T-helper 2 cell treated with Interferon-gamma antibody and Interleukin-4, amounts not matched to agents 5 μg/mL and 100 μg/mL, for 36 hours (primary cell): ENCODE measurements around the gene ZSCAN21.

Source experiments
- DNase-seq: peaks from one replicate; pipeline ENCODE4 v3.0.0; 2021; ENCODE audit warnings: low spot score
- H3K27ac Mint-ChIP-seq: one replicate; pipeline ENCODE4 v1.8.0; 2021; ENCODE audit warnings: mild to moderate bottlenecking, mixed read lengths
- H3K27me3 Mint-ChIP-seq: one replicate; pipeline ENCODE4 v1.8.0; 2021; ENCODE audit warnings: low read depth, mixed read lengths
- H3K36me3 Mint-ChIP-seq: one replicate; pipeline ENCODE4 v1.8.0; 2021; ENCODE audit warnings: low read depth, mixed read lengths
- H3K4me1 Mint-ChIP-seq: one replicate; pipeline ENCODE4 v1.8.0; 2021; ENCODE audit warnings: low read depth, mixed read lengths
- H3K4me3 Mint-ChIP-seq: one replicate; pipeline ENCODE4 v1.8.0; 2022; ENCODE audit warnings: mild to moderate bottlenecking, moderate library complexity, mixed read lengths
- H3K9me3 Mint-ChIP-seq: one replicate; pipeline ENCODE4 v1.8.0; 2021; ENCODE audit warnings: mixed read lengths

The ZSCAN21 gene

DNA sequence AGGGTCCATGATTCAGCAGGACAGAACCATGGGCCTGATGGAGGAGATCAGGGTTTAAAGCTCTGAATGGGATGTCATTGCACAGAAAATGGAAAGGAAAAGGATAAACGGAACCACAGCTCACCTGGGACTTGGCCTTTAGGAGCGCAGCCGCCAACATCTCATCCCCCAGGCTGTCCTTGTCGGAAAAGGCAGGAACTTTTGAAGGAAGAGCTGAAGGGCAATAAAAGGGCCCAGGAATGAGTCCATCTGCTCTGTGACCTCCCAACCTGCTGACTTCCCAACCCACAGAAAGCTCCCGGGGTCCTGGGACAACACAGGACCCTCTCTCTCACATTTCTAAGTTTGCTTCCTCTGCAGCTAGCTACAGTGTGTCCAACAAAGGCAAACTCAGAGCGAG, 25.8 kb downstream of the ZSCAN21 start:
- Mint-ChIP-seq H3K27ac (no peak overlapping the region), H3K4me3 (no peak overlapping the region)

GRCh38 chr7:100077205-100077604, 27.6 kb downstream of the ZSCAN21 start:
- peaks cover 70% of the 10 kb centered on the region for H3K36me3 Mint-ChIP-seq
- H3K27ac Mint-ChIP-seq, result no peak overlapping the region
- DNase-seq, result no peak
- no peak overlapping the region for H3K4me3 Mint-ChIP-seq
- H3K9me3 Mint-ChIP-seq, result peaks cover 22% of the 10 kb centered on the region
- peaks cover 25% of the 10 kb centered on the region for H3K4me1 Mint-ChIP-seq
- no peaks in the 10 kb centered on the region for H3K27me3 Mint-ChIP-seq

More for the DNA sequence above, 25.8 kb downstream of the ZSCAN21 start:
- DNase-seq, result no peak
- Mint-ChIP-seq H3K9me3 (peaks cover 40% of the 10 kb centered on the region), H3K27me3 (no peaks in the 10 kb centered on the region), H3K36me3 (peaks cover 83% of the 10 kb centered on the region), H3K4me1 (peaks cover 17% of the 10 kb centered on the region)

GRCh38 chr7:100079024-100079560, 29.5 kb downstream of the ZSCAN21 start:
- no peak overlapping the region for H3K27ac Mint-ChIP-seq
- H3K9me3 Mint-ChIP-seq, result peaks cover 15% of the 10 kb centered on the region
- H3K36me3 Mint-ChIP-seq, result peaks cover 53% of the 10 kb centered on the region
- no peaks in the 10 kb centered on the region for H3K27me3 Mint-ChIP-seq
- peaks cover 33% of the 10 kb centered on the region for H3K4me1 Mint-ChIP-seq
- no peak for DNase-seq
- H3K4me3 Mint-ChIP-seq, result peak overlapping the region; percentile 34

GRCh38 chr7:100080907-100081534, 31.4 kb downstream of the ZSCAN21 start:
- peaks cover 5% of the 10 kb centered on the region for H3K9me3 Mint-ChIP-seq
- peak overlapping the region; percentile 91 for H3K4me3 Mint-ChIP-seq
- H3K27me3 Mint-ChIP-seq, result peaks cover 4% of the 10 kb centered on the region
- H3K4me1 Mint-ChIP-seq, result peaks cover 31% of the 10 kb centered on the region
- H3K27ac Mint-ChIP-seq, result peak overlapping the region; percentile 77
- no peak for DNase-seq
- peaks cover 33% of the 10 kb centered on the region for H3K36me3 Mint-ChIP-seq

DNA sequence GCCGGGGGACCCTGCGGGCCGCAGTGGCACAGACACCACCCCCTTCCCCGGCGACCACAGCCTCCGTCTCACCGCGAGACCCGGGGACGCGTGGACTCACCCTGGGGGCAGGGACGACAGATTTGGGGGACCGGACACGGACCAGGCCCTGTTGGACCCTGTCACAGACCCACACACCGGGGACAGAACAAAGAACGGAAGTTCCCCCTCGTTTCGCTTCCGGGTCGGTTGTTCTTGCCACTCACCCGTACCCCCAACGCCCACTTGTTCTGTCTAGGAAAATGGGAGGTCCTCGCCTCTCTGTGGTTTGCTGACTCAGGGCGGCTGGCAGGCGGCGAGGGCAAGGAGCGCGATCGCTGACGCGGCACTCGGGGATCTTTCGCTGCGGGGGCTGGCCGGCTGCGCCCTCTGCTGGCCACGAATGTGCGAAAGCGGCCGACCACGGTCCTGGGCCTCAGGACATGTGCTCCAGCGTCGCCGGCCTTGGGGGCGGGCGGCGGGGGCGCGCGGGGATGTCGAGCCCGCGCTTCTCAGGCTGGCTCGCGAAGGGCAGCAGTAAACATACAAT, 32.0 kb downstream of the ZSCAN21 start, which contains the start of gene ZNF3:
Gene ZNF3 (minus strand): TSS at position 189 of the 568 bp plus-strand sequence. CDS start 4,366 bp downstream, outside the sequence.
- Mint-ChIP-seq H3K27ac (peak within 1 kb of the TSS; percentile 93), H3K27me3 (peaks cover 5% of the 10 kb centered on the region), H3K4me1 (peaks cover 30% of the 10 kb centered on the region), H3K4me3 (peak within 1 kb of the TSS; percentile 91), H3K36me3 (peaks cover 27% of the 10 kb centered on the region), H3K9me3 (peaks cover 4% of the 10 kb centered on the region)
- DNase-seq, result peak; percentile 99

GRCh38 chr7:100082978-100083377, 33.4 kb downstream of the ZSCAN21 start:
- Mint-ChIP-seq H3K36me3 (peaks cover 21% of the 10 kb centered on the region), H3K9me3 (no peaks in the 10 kb centered on the region), H3K27ac (peak overlapping the region; percentile 93), H3K27me3 (peaks cover 5% of the 10 kb centered on the region), H3K4me1 (peaks cover 30% of the 10 kb centered on the region), H3K4me3 (peak overlapping the region; percentile 91)
- no peak for DNase-seq

GRCh38 chr7:100085515-100085914, 35.9 kb downstream of the ZSCAN21 start:
- Mint-ChIP-seq H3K27me3 (peaks cover 5% of the 10 kb centered on the region), H3K9me3 (no peaks in the 10 kb centered on the region), H3K27ac (no peak overlapping the region), H3K4me1 (peaks cover 32% of the 10 kb centered on the region), H3K4me3 (no peak overlapping the region), H3K36me3 (peaks cover 16% of the 10 kb centered on the region)
- no peak for DNase-seq

DNA sequence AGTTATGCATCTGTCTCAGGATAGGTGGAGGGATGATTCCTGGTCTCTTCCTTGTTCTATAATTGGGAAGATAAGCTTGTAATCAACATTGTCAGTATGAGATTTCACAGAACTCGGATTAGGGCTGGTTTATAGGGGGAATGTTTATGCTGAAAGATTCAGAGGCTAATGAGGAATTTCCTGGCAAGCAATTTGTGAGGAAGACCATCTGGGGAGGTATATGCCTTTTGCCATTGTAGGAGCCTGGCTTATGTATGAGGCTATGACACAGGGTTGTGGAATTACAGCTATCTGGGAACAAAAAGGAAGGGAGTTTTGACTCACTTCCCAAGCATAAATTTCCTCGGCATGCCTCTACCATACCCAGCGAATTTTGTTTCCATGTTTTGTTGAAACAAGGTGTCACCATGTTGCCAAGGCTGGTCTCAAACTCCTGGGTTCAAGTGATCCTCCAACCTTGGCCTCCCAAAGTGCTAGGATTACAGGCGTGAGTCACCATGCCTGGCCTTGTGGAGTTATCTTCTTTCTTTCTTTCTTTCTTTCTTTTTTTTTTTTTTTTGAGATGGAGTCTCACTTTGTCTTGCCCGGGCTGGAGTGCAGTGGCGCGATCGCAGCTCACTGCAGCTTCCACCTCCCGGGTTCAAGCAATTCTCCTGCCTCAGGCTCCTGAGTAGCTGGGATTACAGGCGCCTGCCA, 37.6 kb downstream of the ZSCAN21 start:
- peaks cover 5% of the 10 kb centered on the region for H3K27me3 Mint-ChIP-seq
- H3K36me3 Mint-ChIP-seq, result peaks cover 27% of the 10 kb centered on the region
- no peak overlapping the region for H3K27ac Mint-ChIP-seq
- H3K4me3 Mint-ChIP-seq, result peak overlapping the region; percentile 52
- H3K9me3 Mint-ChIP-seq, result no peaks in the 10 kb centered on the region
- no peak for DNase-seq
- peaks cover 33% of the 10 kb centered on the region for H3K4me1 Mint-ChIP-seq

- Mint-ChIP-seq H3K4me1 (peaks cover 25% of the 10 kb centered on the region), H3K9me3 (no peaks in the 10 kb centered on the region), H3K4me3 (peak overlapping the region; percentile 94), H3K27ac (peak overlapping the region; percentile 90), H3K27me3 (peaks cover 5% of the 10 kb centered on the region), H3K36me3 (peaks cover 37% of the 10 kb centered on the region)
- no peak for DNase-seq
These were observed 38.6 kb downstream of the ZSCAN21 start for GRCh38 chr7:100088095-100088620.

- peak within 1 kb of the TSS; percentile 94 for H3K4me3 Mint-ChIP-seq
- H3K27ac Mint-ChIP-seq, result peak within 1 kb of the TSS; percentile 90
- peak; percentile 87 for DNase-seq
- H3K9me3 Mint-ChIP-seq, result no peaks in the 10 kb centered on the region
- peaks cover 25% of the 10 kb centered on the region for H3K4me1 Mint-ChIP-seq
- peaks cover 44% of the 10 kb centered on the region for H3K36me3 Mint-ChIP-seq
- H3K27me3 Mint-ChIP-seq, result peaks cover 5% of the 10 kb centered on the region
These were observed 39.3 kb downstream of the ZSCAN21 start, which contains the start of gene COPS6 for GRCh38 chr7:100088621-100089457. COPS6 (plus strand) TSS chr7:100088969; CDS start chr7:100088991, 22 bp downstream.

DNA sequence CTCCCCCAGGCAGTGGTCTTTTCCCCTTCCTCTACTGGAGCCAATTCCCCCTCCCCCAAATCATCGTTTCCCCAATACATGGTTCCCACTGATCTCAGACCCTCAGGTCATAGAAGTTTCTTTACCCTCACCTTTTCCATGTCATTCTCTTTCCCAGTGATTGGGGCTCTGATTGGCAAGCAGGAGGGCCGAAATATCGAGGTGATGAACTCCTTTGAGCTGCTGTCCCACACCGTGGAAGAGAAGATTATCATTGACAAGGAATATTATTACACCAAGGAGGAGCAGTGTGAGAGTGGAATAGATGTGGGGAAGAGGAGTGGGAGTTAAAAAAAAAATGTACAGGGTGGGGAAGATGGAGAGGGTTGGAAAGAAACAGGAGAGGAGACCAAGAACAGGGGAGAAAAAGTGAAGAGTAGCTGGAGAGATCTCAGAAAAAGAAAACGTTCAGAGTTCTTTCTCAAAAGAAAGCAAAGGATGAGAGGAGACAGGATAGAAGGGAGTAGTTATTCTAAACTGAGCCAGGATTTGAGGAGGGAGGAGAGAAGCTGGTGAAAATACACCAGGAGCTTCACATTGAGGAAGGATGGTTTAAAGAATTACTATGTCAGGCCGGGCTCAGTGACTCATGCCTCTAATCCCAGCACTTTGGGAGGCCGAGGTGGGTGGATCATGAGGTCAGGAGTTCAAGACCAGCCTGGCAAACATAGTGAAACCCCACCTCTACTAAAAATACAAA, 40.1 kb downstream of the ZSCAN21 start:
- Mint-ChIP-seq H3K27me3 (peaks cover 5% of the 10 kb centered on the region), H3K4me1 (peaks cover 25% of the 10 kb centered on the region), H3K27ac (peak overlapping the region; percentile 90), H3K9me3 (no peaks in the 10 kb centered on the region), H3K4me3 (peak overlapping the region; percentile 94), H3K36me3 (peaks cover 49% of the 10 kb centered on the region)
- DNase-seq, result no peak

- Mint-ChIP-seq H3K27ac (peak overlapping the region; percentile 69), H3K9me3 (no peaks in the 10 kb centered on the region), H3K36me3 (peaks cover 61% of the 10 kb centered on the region), H3K4me3 (peak overlapping the region; percentile 94), H3K27me3 (peaks cover 2% of the 10 kb centered on the region), H3K4me1 (peaks cover 28% of the 10 kb centered on the region)
- no peak for DNase-seq
These were observed 41.2 kb downstream of the ZSCAN21 start for GRCh38 chr7:100090527-100091410.
